ENCODE measurements around the gene IL16. TPM values are rescaled to one million over a fixed set of nuclear protein-coding genes. Genes with fewer than 3 reads are reported as not detected.

Gene IL16
- total and polyA plus RNA-seq, 9 of the 15 experiments (the other 6 are each of a cell fraction or from before 2014, with no cell fraction given) = 1.4 to 18.8 (median 10.6) TPM

DNA sequence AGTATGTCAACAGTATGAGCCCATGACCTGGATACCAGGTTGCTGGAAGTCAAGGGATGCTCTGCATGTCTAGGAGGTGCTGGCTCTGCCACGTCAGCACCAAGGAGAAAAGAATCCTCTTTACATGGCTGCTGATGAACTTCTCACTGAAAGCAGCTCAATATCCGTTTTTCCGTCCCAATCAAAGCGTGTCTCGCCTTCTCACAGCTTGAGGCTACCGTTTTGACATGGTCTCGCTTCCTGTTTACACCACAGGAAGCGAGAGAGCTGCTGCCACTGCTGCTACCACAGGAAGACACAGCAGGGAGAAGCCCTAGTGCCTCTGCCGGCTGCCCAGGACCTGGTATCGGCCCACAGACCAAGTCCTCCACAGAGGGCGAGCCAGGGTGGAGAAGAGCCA is 100.0 kb downstream of the IL16 start:
- H3K79me2 ChIP-seq (ENCODE audit: control insufficient read depth, insufficient read depth, low read length) = no peaks in the 10 kb centered on the region
- no peaks in the 10 kb centered on the region; the same call in 2 of the 3 replicates for H3K36me3 ChIP-seq (ENCODE audit: control insufficient read depth, insufficient read depth, low read length)
- no peak overlapping the region for H3K27ac ChIP-seq (ENCODE audit: extremely low read depth, low read depth, low read length)
- no TSS peak for BruUV-seq (replicated peaks)
- FAIRE-seq (no peak), DNase-seq (ENCODE audit: extremely low read depth in 1 of 4, low spot score in 3 of 4) (no peak), ATAC-seq (no peak)
- H3K9me3 ChIP-seq (replicated peaks; ENCODE audit: control insufficient read depth, insufficient read depth, low read depth, low read length) = no peaks in the 10 kb centered on the region
- no peak overlapping the region for H2AFZ ChIP-seq (ENCODE audit: low read depth, low read length)
- H3K4me2 ChIP-seq (ENCODE audit: insufficient read depth, low read length) = no peak overlapping the region
- intact Hi-C loops (cut with micrococcal nuclease) (no loop called here), in situ Hi-C loops (cut with MboI) (no loop called here)
- no peaks in the 10 kb centered on the region for H3K4me1 ChIP-seq (replicated peaks in 1 of 2; ENCODE audit: control insufficient read depth in 2 of 2, insufficient read depth in 2 of 2, low read length in 2 of 2)
- WGBS (ENCODE audit: insufficient coverage, low coverage, missing lambda C conversion rate) = 42% methylated on average over 11 of the region's 11 CpGs
- POLR2A ChIA-PET = interaction anchor here (0.7 kb wide), 1 partner anchor 98 kb away, joined by 3 read pairs; no protein-coding TSS in a partner anchor
- no peak overlapping the region for H3K4me3 ChIP-seq
- no peak overlapping the region for H3K9ac ChIP-seq (ENCODE audit: insufficient read depth in 1 of 2, low read depth in 2 of 2, low read length in 2 of 2)
- TF ChIP-seq, protein P1, sequence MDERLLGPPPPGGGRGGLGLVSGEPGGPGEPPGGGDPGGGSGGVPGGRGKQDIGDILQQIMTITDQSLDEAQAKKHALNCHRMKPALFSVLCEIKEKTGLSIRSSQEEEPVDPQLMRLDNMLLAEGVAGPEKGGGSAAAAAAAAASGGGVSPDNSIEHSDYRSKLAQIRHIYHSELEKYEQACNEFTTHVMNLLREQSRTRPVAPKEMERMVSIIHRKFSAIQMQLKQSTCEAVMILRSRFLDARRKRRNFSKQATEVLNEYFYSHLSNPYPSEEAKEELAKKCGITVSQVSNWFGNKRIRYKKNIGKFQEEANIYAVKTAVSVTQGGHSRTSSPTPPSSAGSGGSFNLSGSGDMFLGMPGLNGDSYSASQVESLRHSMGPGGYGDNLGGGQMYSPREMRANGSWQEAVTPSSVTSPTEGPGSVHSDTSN (CRISPR knock-in tag; IDR thresholded peaks at IDR 0.05; ENCODE audit: low read depth) = no peak
- TF ChIP-seq, protein P1 (tag; conservative IDR thresholded peaks at IDR 0.05; ENCODE audit: low read depth) = no peak
- TF ChIP-seq SAFB (IDR thresholded peaks at IDR 0.05; ENCODE audit: borderline replicate concordance, low read depth, low read length) (no peak), ZNF146 (CRISPR knock-in tag; IDR thresholded peaks at IDR 0.05; ENCODE audit: unreplicated experiment) (no peak), HDAC2 (IDR thresholded peaks at IDR 0.05) (no peak), POLR2AphosphoS2 (IDR thresholded peaks at IDR 0.05; ENCODE audit: low read length) (no peak), IFI16 (CRISPR knock-in tag; IDR thresholded peaks at IDR 0.05) (no peak), RBM22 (IDR thresholded peaks at IDR 0.05; ENCODE audit: low read depth, low read length, poor library complexity, severe bottlenecking) (no peak), ZNF354B (CRISPR knock-in tag; IDR thresholded peaks at IDR 0.05) (no peak), CBFA2T3 (IDR thresholded peaks at IDR 0.05) (no peak), BACH1 (tag; IDR thresholded peaks at IDR 0.05) (no peak), MYBL2 (IDR thresholded peaks at IDR 0.05; ENCODE audit: low read depth) (no peak), MYBL2 (CRISPR knock-in tag; IDR thresholded peaks at IDR 0.05; ENCODE audit: borderline replicate concordance) (no peak), EP400 (IDR thresholded peaks at IDR 0.05) (no peak), PHF8 (IDR thresholded peaks at IDR 0.05; ENCODE audit: borderline replicate concordance, low read length) (no peak), NR2C2 (CRISPR knock-in tag; IDR thresholded peaks at IDR 0.05) (no peak), NR2C2 (tag; IDR thresholded peaks at IDR 0.05) (no peak), RBM14 (IDR thresholded peaks at IDR 0.05; ENCODE audit: borderline replicate concordance, insufficient read depth, low read depth, low read length) (no peak), BRD9 (IDR thresholded peaks at IDR 0.05; ENCODE audit: low read depth, partially characterized antibody) (no peak), EZH2 (IDR thresholded peaks at IDR 0.05; ENCODE audit: borderline replicate concordance, low read depth, low read length) (no peak)
- TF ChIP-seq, protein P2, sequence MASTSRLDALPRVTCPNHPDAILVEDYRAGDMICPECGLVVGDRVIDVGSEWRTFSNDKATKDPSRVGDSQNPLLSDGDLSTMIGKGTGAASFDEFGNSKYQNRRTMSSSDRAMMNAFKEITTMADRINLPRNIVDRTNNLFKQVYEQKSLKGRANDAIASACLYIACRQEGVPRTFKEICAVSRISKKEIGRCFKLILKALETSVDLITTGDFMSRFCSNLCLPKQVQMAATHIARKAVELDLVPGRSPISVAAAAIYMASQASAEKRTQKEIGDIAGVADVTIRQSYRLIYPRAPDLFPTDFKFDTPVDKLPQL (IDR thresholded peaks at IDR 0.05; ENCODE audit: extremely low read depth, insufficient read length) = no peak
- TF ChIP-seq, protein P3, sequence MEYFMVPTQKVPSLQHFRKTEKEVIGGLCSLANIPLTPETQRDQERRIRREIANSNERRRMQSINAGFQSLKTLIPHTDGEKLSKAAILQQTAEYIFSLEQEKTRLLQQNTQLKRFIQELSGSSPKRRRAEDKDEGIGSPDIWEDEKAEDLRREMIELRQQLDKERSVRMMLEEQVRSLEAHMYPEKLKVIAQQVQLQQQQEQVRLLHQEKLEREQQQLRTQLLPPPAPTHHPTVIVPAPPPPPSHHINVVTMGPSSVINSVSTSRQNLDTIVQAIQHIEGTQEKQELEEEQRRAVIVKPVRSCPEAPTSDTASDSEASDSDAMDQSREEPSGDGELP (CRISPR knock-in tag; IDR thresholded peaks at IDR 0.05; ENCODE audit: borderline replicate concordance) = no peak
- CTCF ChIA-PET (ENCODE audit: low intra/inter-chr PET ratio) = no interaction called here
- H3K9me1 ChIP-seq (ENCODE audit: control insufficient read depth, insufficient read depth, low read length) = no peaks in the 10 kb centered on the region
- no peaks in the 10 kb centered on the region for H4K20me1 ChIP-seq (replicated peaks; ENCODE audit: control insufficient read depth, insufficient read depth, low read length)
- H3K27me3 ChIP-seq (ENCODE audit: control insufficient read depth in 2 of 2, insufficient read depth in 2 of 2, low read length in 2 of 2) = no peaks in the 10 kb centered on the region
